Subcutaneous adipose tissue (tissue), 4 donors: ENCODE data around the gene VAV3. TPM values are rescaled to one million over a fixed set of nuclear protein-coding genes. Genes with fewer than 3 reads are reported as not detected.

Experiments
- total RNA-seq, 4 donors: library from RNA; depleted of rRNA; stranded (reverse); fragments of >200 nt; gene quantifications; one replicate each; pipeline ENCODE4 v1.1.0, GENCODE V29; 2016
- TF ChIP-seq, protein P1 (sequence below): fragments of 450-650 bp; IDR thresholded peaks from one replicate; pipeline ENCODE4 v1.5.1; 2016; ENCODE audit warnings: low read depth, mild to moderate bottlenecking, control low read depth, antibody characterized with exemption, moderate library complexity

The VAV3 gene
- total RNA-seq, 4 donors from 2014 or later: 7.0 to 13.1 (median 10.1) TPM

DNA sequence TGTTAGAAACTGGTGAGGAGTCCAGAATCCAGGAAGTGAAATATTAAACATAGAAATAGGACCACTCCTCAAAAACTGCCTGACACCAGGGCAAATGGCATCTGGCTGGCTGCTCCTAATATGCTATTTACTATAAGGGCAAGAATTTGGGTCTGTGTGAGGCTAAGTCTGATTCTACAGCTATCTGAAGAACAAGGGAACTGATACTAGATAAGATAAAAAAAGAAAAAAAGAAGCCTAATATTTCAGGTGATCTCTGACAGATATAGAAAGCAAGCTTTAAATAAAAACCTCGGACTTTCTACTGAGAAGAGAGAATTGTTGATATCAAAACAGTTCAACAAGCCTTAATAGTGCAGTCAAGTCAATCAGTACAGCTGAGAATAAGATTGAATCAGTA, 42.1 kb upstream of the VAV3 start:
- TF ChIP-seq, protein P1, sequence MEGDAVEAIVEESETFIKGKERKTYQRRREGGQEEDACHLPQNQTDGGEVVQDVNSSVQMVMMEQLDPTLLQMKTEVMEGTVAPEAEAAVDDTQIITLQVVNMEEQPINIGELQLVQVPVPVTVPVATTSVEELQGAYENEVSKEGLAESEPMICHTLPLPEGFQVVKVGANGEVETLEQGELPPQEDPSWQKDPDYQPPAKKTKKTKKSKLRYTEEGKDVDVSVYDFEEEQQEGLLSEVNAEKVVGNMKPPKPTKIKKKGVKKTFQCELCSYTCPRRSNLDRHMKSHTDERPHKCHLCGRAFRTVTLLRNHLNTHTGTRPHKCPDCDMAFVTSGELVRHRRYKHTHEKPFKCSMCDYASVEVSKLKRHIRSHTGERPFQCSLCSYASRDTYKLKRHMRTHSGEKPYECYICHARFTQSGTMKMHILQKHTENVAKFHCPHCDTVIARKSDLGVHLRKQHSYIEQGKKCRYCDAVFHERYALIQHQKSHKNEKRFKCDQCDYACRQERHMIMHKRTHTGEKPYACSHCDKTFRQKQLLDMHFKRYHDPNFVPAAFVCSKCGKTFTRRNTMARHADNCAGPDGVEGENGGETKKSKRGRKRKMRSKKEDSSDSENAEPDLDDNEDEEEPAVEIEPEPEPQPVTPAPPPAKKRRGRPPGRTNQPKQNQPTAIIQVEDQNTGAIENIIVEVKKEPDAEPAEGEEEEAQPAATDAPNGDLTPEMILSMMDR: no peak

DNA sequence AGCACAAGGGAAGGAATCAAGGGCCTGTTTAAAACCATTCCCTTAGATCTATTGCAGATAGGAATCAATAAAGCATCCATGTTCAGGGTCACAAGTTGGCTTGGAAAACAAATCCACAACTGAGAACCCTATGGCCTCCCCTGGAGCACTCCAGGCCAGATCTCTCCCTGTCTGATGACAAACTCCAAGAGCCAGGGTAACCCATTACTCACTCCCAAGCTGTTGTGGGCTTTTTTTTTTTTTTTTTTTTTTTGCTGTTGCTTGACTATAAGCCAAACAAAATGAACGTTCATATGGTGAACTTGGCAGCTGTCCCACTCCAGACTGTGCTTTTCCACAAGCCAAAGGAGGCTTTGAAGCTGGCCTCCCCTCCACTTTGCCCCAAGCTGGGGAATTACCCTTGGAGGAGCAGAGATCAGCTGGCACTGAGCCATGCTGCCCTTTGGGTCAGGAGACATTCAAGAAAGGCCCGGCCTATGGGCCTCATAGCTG, 35.7 kb upstream of the VAV3 start:
- TF ChIP-seq, protein P1: no peak

DNA sequence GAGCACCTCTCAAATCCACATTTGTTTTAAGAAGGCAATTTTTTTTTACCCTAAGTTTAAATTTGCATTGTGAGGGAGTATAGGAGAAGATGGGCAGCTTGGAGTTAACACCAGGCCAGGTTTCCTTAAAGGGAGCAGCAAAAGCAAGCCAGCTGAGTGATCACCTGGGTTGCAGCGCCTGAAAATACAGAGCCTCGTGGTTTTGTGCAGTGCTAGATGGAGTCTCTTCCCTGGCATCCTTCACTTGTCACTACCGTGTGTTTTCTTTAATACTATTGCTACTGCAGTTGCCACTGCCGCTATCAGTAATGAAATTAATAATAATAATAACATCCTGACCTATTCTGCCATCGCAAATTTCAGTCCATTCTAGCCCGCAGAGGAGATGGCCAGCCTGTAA, 35.2 kb upstream of the VAV3 start:
- TF ChIP-seq, protein P1: no peak

DNA sequence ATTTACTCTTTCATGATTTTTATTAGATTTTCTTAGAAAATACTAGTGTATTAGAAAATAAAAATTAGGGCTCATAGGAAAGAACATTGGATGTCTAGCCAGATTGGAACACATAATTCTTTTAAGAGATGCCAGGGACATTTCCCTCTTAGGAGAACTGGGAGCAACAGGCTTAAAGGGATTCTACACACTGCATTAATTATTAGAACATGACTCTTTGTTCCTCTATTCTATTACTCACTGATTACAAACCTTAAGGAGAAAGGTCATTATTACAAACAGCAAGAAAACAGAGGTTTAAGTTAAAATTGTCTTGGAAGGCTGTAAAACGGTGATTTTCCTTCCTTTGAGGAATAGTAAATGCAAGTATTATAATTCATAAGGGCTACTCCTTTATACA, 32.9 kb upstream of the VAV3 start:
- TF ChIP-seq, protein P1: no peak

DNA sequence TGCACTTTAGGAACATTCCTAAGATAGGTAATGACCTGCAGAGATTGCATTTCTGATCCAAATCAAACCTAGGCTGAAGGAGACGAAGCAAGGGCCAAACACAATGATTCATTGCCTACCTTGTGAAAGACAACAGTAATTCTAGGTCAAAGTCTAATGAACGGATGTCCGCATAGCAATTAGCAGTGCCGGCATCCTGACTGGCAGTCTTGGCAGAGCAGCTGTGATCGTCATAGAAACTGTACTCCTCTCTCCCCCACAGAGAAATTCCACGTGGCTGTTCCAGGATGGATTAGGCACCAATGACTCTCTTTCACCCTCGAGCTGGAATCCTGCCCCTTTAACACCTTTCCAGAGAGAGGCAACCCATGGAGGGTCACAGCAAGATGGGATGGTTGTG, 28.9 kb upstream of the VAV3 start:
- TF ChIP-seq, protein P1: no peak

DNA sequence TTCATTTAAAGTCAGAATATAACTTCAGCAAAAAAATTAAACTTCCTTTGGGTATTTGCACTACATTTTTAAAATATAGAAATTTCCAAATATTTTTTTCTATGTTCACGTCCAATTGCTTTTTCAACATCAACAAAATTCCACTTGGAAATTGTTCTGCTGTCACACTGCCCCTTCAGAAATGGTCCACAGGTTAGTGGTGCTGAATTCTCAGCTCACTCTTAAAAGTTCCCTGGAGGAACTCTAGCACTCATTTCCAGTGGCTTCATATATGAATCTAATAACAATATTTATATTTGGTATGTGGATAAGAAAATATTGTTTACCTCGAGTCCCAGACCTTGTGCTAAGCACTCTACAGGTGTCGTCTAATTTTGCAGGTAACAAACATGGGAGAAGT, 27.4 kb upstream of the VAV3 start:
- TF ChIP-seq, protein P1: no peak

DNA sequence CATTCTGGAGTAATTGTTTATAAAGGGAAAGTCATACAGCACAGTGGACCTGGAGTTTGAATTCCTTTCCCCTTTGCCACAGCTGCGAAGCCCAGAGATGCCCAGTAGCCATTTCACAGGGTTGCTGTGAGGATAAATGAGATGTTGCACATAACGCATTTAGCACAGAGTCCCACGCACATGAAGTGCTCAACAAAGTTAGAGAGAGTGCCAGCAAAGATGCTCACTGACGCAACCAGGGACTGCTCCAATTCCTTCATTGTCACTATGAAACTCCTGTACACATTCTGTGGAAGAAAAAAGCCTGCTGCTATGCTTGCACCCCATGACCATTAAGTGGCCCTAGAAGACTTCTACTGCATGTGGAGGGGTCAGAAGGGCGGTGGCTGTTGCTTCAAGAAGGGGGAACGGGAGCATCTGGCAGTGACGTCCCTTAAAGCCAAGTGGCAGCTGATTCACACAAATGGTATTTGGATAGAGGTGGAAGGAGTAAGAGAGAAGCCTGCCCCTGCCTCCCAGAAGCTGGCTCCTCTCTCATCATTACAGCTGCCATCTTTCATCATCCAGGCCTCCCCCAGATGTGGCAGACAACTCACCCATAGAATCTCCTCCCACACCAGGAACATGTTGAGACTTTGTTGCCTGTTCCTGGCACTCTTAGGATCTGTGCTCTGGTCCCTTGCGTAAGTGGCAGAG, 26.5 kb upstream of the VAV3 start:
- TF ChIP-seq, protein P1: no peak
